GM12873 (cell line): ENCODE measurements around the gene PCIF1.

Experiments
- CTCF ChIP-seq: IDR thresholded peaks from 2 replicates; pipeline ENCODE4 v1.5.1; 2012; ENCODE audit warnings: low read depth, mild to moderate bottlenecking, moderate library complexity, low read length, control low read depth; ENCODE audit not compliant: insufficient read depth; ENCODE audit errors: missing control alignments

PCIF1 gene

GRCh38 chr20:45994761-45995493 is 60.4 kb downstream of the PCIF1 start:
- no peak for TF ChIP-seq CTCF

GRCh38 chr20:45997187-45997586 is 62.7 kb downstream of the PCIF1 start:
- no peak for TF ChIP-seq CTCF
